Type B pancreatic cell (in vitro differentiated cells): ENCODE data around the gene ZBTB21. TPM values are rescaled to one million over a fixed set of nuclear protein-coding genes. Genes with fewer than 3 reads are reported as not detected.

Experiments used
- DNase-seq: peaks from one replicate; pipeline ENCODE4 v3.0.0; 2021; ENCODE audit warnings: mixed read lengths; ENCODE audit not compliant: unreplicated experiment; ENCODE audit errors: extremely low spot score
- H3K27ac Mint-ChIP-seq: 2 replicates; pipeline ENCODE4 v1.8.0; 2021; ENCODE audit warnings: mild to moderate bottlenecking, mixed read lengths
- H3K27me3 Mint-ChIP-seq: 2 replicates; pipeline ENCODE4 v1.8.0; 2021; ENCODE audit warnings: mixed read lengths
- H3K36me3 Mint-ChIP-seq: 2 replicates; pipeline ENCODE4 v1.8.0; 2021; ENCODE audit warnings: mixed read lengths
- H3K4me1 Mint-ChIP-seq: one replicate; pipeline ENCODE4 v1.8.0; 2021; ENCODE audit warnings: mixed read lengths; ENCODE audit not compliant: unreplicated experiment
- H3K4me3 Mint-ChIP-seq: 2 replicates; pipeline ENCODE4 v1.8.0; 2021; ENCODE audit warnings: mild to moderate bottlenecking, mixed read lengths
- H3K9me3 Mint-ChIP-seq: 2 replicates; pipeline ENCODE4 v1.8.0; 2021; ENCODE audit warnings: mixed read lengths
- CTCF ChIP-seq: fragments of 200-600 bp; sonication (generic); conservative IDR thresholded peaks from 2 replicates; pipeline ENCODE4 v1.5.0; 2021; ENCODE audit warnings: antibody characterized with exemption, mild to moderate bottlenecking
- total RNA-seq: library from RNA; stranded (reverse); gene quantifications from 2 replicates; pipeline ENCODE4 v1.2.1, GENCODE V29; 2021; ENCODE audit warnings: low replicate concordance

The ZBTB21 gene
- total RNA-seq, 1 donor from 2014 or later, result 19.9 TPM

- Mint-ChIP-seq H3K4me1 (no peaks in the 10 kb centered on the region), H3K36me3 (no peaks in the 10 kb centered on the region), H3K4me3 (no peak overlapping the region), H3K27me3 (peaks cover 3% of the 10 kb centered on the region), H3K27ac (no peak overlapping the region), H3K9me3 (no peaks in the 10 kb centered on the region)
- TF ChIP-seq CTCF, result no peak
- no peak for DNase-seq
These were observed 22.8 kb upstream of the ZBTB21 start for GRCh38 chr21:42032968-42033367.

GRCh38 chr21:42032266-42032665, 22.1 kb upstream of the ZBTB21 start:
- peaks cover 3% of the 10 kb centered on the region for H3K27me3 Mint-ChIP-seq
- H3K4me1 Mint-ChIP-seq, result no peaks in the 10 kb centered on the region
- no peaks in the 10 kb centered on the region for H3K9me3 Mint-ChIP-seq
- no peak overlapping the region for H3K27ac Mint-ChIP-seq
- H3K36me3 Mint-ChIP-seq, result no peaks in the 10 kb centered on the region
- TF ChIP-seq CTCF, result no peak
- no peak for DNase-seq
- H3K4me3 Mint-ChIP-seq, result no peak overlapping the region

GRCh38 chr21:42031816-42032215, 21.7 kb upstream of the ZBTB21 start:
- Mint-ChIP-seq H3K27me3 (peaks cover 3% of the 10 kb centered on the region), H3K27ac (no peak overlapping the region), H3K36me3 (no peaks in the 10 kb centered on the region), H3K4me3 (no peak overlapping the region), H3K9me3 (no peaks in the 10 kb centered on the region), H3K4me1 (no peaks in the 10 kb centered on the region)
- no peak for DNase-seq
- TF ChIP-seq CTCF, result no peak

- H3K36me3 Mint-ChIP-seq, result no peaks in the 10 kb centered on the region
- no peak for DNase-seq
- H3K27me3 Mint-ChIP-seq, result peaks cover 3% of the 10 kb centered on the region
- H3K4me1 Mint-ChIP-seq, result peaks cover under 1% of the 10 kb centered on the region
- H3K9me3 Mint-ChIP-seq, result no peaks in the 10 kb centered on the region
- TF ChIP-seq CTCF, result no peak
- no peak overlapping the region for H3K27ac Mint-ChIP-seq
- H3K4me3 Mint-ChIP-seq, result no peak overlapping the region
These were observed 21.1 kb upstream of the ZBTB21 start for GRCh38 chr21:42031241-42031640.

GRCh38 chr21:42030311-42030710, 20.2 kb upstream of the ZBTB21 start:
- no peak for DNase-seq
- H3K27ac Mint-ChIP-seq, result no peak overlapping the region
- TF ChIP-seq CTCF, result no peak
- no peaks in the 10 kb centered on the region for H3K9me3 Mint-ChIP-seq
- no peak overlapping the region for H3K4me3 Mint-ChIP-seq
- H3K27me3 Mint-ChIP-seq, result peaks cover 3% of the 10 kb centered on the region
- no peaks in the 10 kb centered on the region for H3K36me3 Mint-ChIP-seq
- peaks cover 8% of the 10 kb centered on the region for H3K4me1 Mint-ChIP-seq
